Lung (tissue), 12 donors: Measurements from ENCODE around the gene MOV10. TPM values are rescaled to one million over a fixed set of nuclear protein-coding genes. Genes with fewer than 3 reads are reported as not detected.

Source experiments
- ATAC-seq: fragments of 200-7000 bp; cut with Tn5 transposase; one replicate; pipeline ENCODE4 v1.9.1; 2020; ENCODE audit warnings: moderate number of reproducible peaks; ENCODE audit not compliant: insufficient read depth, low FRiP score
- DNase-seq, 3 donors: peaks; one replicate each; pipeline ENCODE4 v3.0.0-alpha.2; 2013 to 2017
- H3K27ac ChIP-seq, 2 donors: one replicate each; pipeline ENCODE4 v1.5.1; 2013; ENCODE audit warnings: mild to moderate bottlenecking in 2 of 2, moderate library complexity in 2 of 2, control low read depth in 1 of 2, inconsistent platforms in 1 of 2, low read depth in 1 of 2, low read length in 1 of 2
- H3K27me3 ChIP-seq, 3 donors: one replicate each; pipeline ENCODE4 v1.5.1; 2013; ENCODE audit warnings: low read length in 2 of 3; ENCODE audit not compliant: control insufficient read depth in 3 of 3, insufficient read depth in 3 of 3
- H3K36me3 ChIP-seq, 4 donors: one replicate each; pipeline ENCODE4 v1.5.1; 2013; ENCODE audit warnings: low read length in 4 of 4, mild to moderate bottlenecking in 1 of 4, moderate library complexity in 1 of 4; ENCODE audit not compliant: control insufficient read depth in 4 of 4, insufficient read depth in 4 of 4
- H3K4me1 ChIP-seq, 5 donors: one replicate each; pipeline ENCODE4 v1.5.1; 2013; ENCODE audit warnings: low read length in 5 of 5, mild to moderate bottlenecking in 2 of 5, moderate library complexity in 1 of 5; ENCODE audit not compliant: control insufficient read depth in 5 of 5, insufficient read depth in 5 of 5
- H3K4me3 ChIP-seq: one replicate; pipeline ENCODE4 v1.5.1; 2013; ENCODE audit warnings: mild to moderate bottlenecking, control low read depth, moderate library complexity
- H3K9ac ChIP-seq, 2 donors: one replicate each; pipeline ENCODE4 v1.5.1; 2013; ENCODE audit warnings: low read length in 2 of 2, control low read depth in 1 of 2; ENCODE audit not compliant: insufficient read depth in 1 of 2
- H3K9me3 ChIP-seq, 4 donors: one replicate each; pipeline ENCODE4 v1.5.1; 2013; ENCODE audit warnings: low read length in 3 of 4, mild to moderate bottlenecking in 1 of 4, moderate library complexity in 1 of 4; ENCODE audit not compliant: control insufficient read depth in 4 of 4, insufficient read depth in 3 of 4
- WGBS, 2 donors: extraction: QIAGEN DNeasy Blood & Tissue Kit; methylation state at CpG; one replicate each; pipeline ENCODE4 v1.1.7; 2013; 5-methylcytosine and 5-hydroxymethylcytosine counted together
- polyA plus RNA-seq, 2 donors: library from polyadenylated mRNA; stranded (reverse); fragments of 200-250 nt; gene quantifications; one replicate each; pipeline ENCODE4 v1.2.1, GENCODE V29; 2013
- total RNA-seq, 2 donors: library from RNA; depleted of rRNA in 1 of 2; stranded (reverse); fragments of >200 nt in 1 of 2; gene quantifications; one replicate each; pipeline ENCODE4 v1.2.1, GENCODE V29; 2014 to 2021
- TF ChIP-seq, protein P1 (sequence below): IDR thresholded peaks from 2 replicates; pipeline ENCODE4 v1.5.1; 2012; ENCODE audit warnings: mild to moderate bottlenecking; ENCODE audit errors: control extremely low read depth, extremely low read depth
- donor health status: control.
- donor health status: control.
- donor health status: Bipolar disorder and iron deficiency.
- donor health status: healthy.
- donor health status: DM: yes; HTN: yes; CAD: no.

Gene MOV10
- total and polyA plus RNA-seq, 4 donors, result 33.4 to 51.3 (median 40.2) TPM

DNA sequence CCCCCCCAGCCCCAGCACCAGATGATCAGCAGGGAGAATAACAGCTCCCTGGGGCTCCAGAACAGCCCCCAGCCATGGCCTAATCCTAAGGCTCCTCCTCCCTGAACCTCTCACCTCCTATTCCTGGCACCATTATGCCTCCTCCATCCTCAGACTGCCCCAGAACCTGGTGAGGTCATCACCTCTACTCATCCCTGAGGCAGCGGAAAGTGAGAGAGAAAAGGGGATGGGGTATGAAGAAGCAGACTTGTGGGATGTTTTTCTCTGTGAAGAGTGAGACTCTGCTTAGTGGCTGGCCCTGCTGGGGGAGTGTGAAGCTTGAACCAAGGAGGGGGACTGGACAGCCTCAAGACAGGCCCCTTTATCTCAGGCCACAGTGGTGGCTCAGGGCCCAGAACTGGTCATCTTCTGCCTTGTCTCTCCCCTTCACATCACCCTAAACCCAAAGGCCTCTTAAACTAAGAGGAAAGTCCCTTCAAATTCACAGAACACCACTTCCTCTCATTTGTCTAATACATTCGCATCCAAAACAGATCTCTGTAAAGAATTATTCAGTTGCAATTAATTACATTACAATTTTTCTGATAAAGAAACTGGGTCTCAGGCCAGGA is 42.9 kb downstream of the MOV10 start:
- Histone ChIP-seq H3K36me3 (no peaks in the 10 kb centered on the region), H3K27ac (no peak overlapping the region), H3K4me3 (no peak overlapping the region), H3K9ac (no peak overlapping the region), H3K4me1 (peaks cover 0 to 27% (median 6%) of the 10 kb centered on the region in 5 donors), H3K27me3 (peaks cover 0 to 17% (median 0%) of the 10 kb centered on the region in 3 donors), H3K9me3 (no peaks in the 10 kb centered on the region)
- TF ChIP-seq, protein P1, sequence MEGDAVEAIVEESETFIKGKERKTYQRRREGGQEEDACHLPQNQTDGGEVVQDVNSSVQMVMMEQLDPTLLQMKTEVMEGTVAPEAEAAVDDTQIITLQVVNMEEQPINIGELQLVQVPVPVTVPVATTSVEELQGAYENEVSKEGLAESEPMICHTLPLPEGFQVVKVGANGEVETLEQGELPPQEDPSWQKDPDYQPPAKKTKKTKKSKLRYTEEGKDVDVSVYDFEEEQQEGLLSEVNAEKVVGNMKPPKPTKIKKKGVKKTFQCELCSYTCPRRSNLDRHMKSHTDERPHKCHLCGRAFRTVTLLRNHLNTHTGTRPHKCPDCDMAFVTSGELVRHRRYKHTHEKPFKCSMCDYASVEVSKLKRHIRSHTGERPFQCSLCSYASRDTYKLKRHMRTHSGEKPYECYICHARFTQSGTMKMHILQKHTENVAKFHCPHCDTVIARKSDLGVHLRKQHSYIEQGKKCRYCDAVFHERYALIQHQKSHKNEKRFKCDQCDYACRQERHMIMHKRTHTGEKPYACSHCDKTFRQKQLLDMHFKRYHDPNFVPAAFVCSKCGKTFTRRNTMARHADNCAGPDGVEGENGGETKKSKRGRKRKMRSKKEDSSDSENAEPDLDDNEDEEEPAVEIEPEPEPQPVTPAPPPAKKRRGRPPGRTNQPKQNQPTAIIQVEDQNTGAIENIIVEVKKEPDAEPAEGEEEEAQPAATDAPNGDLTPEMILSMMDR, result no peak
- 88 to 89% methylated on average over 2 of the region's 2 CpGs for WGBS, 2 donors
- DNase-seq (no peak), ATAC-seq (no peak)

DNA sequence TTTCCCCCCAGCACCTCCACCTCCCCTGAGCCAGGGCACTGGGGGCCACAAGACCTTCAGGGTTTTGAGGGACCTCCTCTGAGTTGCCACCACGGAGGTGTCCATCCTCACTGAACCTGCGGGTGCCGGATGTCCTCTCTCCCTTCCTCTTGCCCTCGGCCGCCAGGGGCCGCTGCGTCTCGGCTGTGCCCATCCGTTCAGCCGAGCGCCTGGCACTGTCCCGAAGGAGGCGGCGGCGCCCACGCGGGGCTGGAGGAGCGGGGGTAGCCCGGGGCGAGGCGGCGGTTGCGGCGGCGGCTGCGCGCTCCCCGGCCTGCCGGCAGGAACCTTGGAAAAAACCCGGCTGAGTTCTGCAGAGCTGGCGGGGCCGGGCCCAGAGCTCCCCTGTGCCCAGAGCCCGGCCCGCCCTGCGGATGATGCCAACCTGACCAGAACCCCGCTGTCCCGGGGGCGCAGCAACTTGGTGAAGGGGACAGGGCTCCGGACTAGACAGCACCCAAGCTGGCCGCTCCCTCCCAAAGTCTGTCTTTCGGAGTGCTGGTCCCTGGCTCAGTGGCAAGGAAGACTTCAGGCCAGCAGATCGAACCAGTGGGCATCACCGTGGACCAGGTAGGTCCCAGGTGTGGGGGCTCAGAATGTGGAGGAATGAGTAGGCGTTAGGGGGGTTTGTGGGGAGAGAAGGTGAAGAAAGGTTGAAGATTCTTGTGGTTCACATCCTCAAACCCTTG is 44.4 kb downstream of the MOV10 start:
- TF ChIP-seq, protein P1, result peak; percentile 57
- Histone ChIP-seq H3K4me3 (no peak overlapping the region), H3K9ac (no peak overlapping the region), H3K36me3 (no peaks in the 10 kb centered on the region), H3K9me3 (no peaks in the 10 kb centered on the region), H3K27ac (no peak overlapping the region), H3K4me1 (peaks cover 0 to 34% (median 4%) of the 10 kb centered on the region in 5 donors), H3K27me3 (peaks cover 0 to 9% (median 0%) of the 10 kb centered on the region in 3 donors)
- ATAC-seq (no peak), DNase-seq (peak; percentile 59 to 76 (median 75))
- WGBS, 2 donors, result 19 to 21% methylated on average over 44 of the region's 44 CpGs

DNA sequence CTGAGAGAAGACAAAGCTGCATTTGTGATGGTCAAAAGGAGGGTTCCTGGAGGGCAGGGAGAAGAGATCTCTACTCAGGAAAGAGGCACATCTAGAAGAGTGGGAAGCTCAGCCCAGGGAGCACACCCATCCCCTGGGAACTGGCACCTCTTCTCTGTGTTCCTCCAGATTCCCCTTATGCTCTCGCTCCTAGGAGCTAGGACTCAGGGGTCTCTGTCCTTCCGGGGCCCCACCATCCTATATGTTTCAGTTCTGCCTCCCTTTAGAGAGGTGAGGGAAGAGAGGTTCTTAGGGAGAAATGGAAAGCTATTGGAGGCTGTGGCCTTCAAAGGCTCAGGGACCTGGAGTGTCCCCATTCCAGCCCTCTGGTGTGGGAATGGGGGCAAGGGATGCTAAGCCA is 45.2 kb downstream of the MOV10 start:
- DNase-seq, result no peak

More for the DNA sequence above, 45.2 kb downstream of the MOV10 start:
- H3K4me3 ChIP-seq, result no peak overlapping the region
- peaks cover 0 to 5% (median 0%) of the 10 kb centered on the region in 3 donors for H3K27me3 ChIP-seq
- H3K9ac ChIP-seq, result no peak overlapping the region
- no peak for ATAC-seq
- peaks cover 0 to 26% (median 0%) of the 10 kb centered on the region in 5 donors for H3K4me1 ChIP-seq
- H3K27ac ChIP-seq, result no peak overlapping the region
- WGBS, 2 donors, result 91 to 92% methylated on average over 2 of the region's 2 CpGs
- H3K36me3 ChIP-seq, result no peaks in the 10 kb centered on the region
- H3K9me3 ChIP-seq, result no peaks in the 10 kb centered on the region
- TF ChIP-seq, protein P1, result no peak
